ENCODE results near the gene MYH9. TPM values are rescaled to one million over a fixed set of nuclear protein-coding genes. Genes with fewer than 3 reads are reported as not detected.

Gene MYH9
- total RNA-seq, 1 donor from 2014 or later, result 277 TPM

- Mint-ChIP-seq H3K4me1 (ENCODE audit: unreplicated experiment) (no peaks in the 10 kb centered on the region), H3K27me3 (no peaks in the 10 kb centered on the region), H3K27ac (no peak overlapping the region), H3K36me3 (peaks cover 30% of the 10 kb centered on the region), H3K4me3 (no peak overlapping the region), H3K9me3 (no peaks in the 10 kb centered on the region)
- no peak for DNase-seq (ENCODE audit: extremely low spot score, unreplicated experiment)
- no peak for TF ChIP-seq CTCF (conservative IDR thresholded peaks at IDR 0.05)
Observed at GRCh38 chr22:36318442-36318841, 69.3 kb downstream of the MYH9 start.

- H3K4me1 Mint-ChIP-seq (ENCODE audit: unreplicated experiment), result no peaks in the 10 kb centered on the region
- peaks cover 30% of the 10 kb centered on the region for H3K36me3 Mint-ChIP-seq
- H3K4me3 Mint-ChIP-seq, result no peak overlapping the region
- no peaks in the 10 kb centered on the region for H3K27me3 Mint-ChIP-seq
- no peak for DNase-seq (ENCODE audit: extremely low spot score, unreplicated experiment)
- TF ChIP-seq CTCF (conservative IDR thresholded peaks at IDR 0.05), result no peak
- no peak overlapping the region for H3K27ac Mint-ChIP-seq
- no peaks in the 10 kb centered on the region for H3K9me3 Mint-ChIP-seq
Observed at GRCh38 chr22:36317658-36318271, 70.0 kb downstream of the MYH9 start.

GRCh38 chr22:36316419-36316818 lies 71.3 kb downstream of the MYH9 start:
- no peaks in the 10 kb centered on the region for H3K4me1 Mint-ChIP-seq (ENCODE audit: unreplicated experiment)
- no peak overlapping the region for H3K4me3 Mint-ChIP-seq
- H3K27me3 Mint-ChIP-seq, result no peaks in the 10 kb centered on the region
- H3K36me3 Mint-ChIP-seq, result peaks cover 27% of the 10 kb centered on the region
- no peak overlapping the region for H3K27ac Mint-ChIP-seq
- H3K9me3 Mint-ChIP-seq, result no peaks in the 10 kb centered on the region
- no peak for TF ChIP-seq CTCF (conservative IDR thresholded peaks at IDR 0.05)
- DNase-seq (ENCODE audit: extremely low spot score, unreplicated experiment), result no peak

GRCh38 chr22:36315325-36315724 lies 72.4 kb downstream of the MYH9 start:
- no peak for DNase-seq (ENCODE audit: extremely low spot score, unreplicated experiment)
- H3K36me3 Mint-ChIP-seq, result peaks cover 27% of the 10 kb centered on the region
- TF ChIP-seq CTCF (conservative IDR thresholded peaks at IDR 0.05), result no peak
- H3K27me3 Mint-ChIP-seq, result no peaks in the 10 kb centered on the region
- no peaks in the 10 kb centered on the region for H3K4me1 Mint-ChIP-seq (ENCODE audit: unreplicated experiment)
- H3K9me3 Mint-ChIP-seq, result no peaks in the 10 kb centered on the region
- H3K27ac Mint-ChIP-seq, result peak overlapping the region; percentile 12
- no peak overlapping the region for H3K4me3 Mint-ChIP-seq

- Mint-ChIP-seq H3K9me3 (no peaks in the 10 kb centered on the region), H3K36me3 (peaks cover 13% of the 10 kb centered on the region), H3K4me3 (no peak overlapping the region), H3K27ac (no peak overlapping the region), H3K4me1 (ENCODE audit: unreplicated experiment) (no peaks in the 10 kb centered on the region), H3K27me3 (no peaks in the 10 kb centered on the region)
- TF ChIP-seq CTCF (conservative IDR thresholded peaks at IDR 0.05), result no peak
- no peak for DNase-seq (ENCODE audit: extremely low spot score, unreplicated experiment)
Observed at GRCh38 chr22:36311386-36312085, 76.2 kb downstream of the MYH9 start.

Measured in type B pancreatic cell (in vitro differentiated cells).